ENCODE measurements around the gene RGS9.
"Not testable (repeated sequence)": the region's sequence is repeated elsewhere in the genome, so short reads cannot be mapped to it uniquely, and the experiment has no call there.

RGS9 gene

DNA sequence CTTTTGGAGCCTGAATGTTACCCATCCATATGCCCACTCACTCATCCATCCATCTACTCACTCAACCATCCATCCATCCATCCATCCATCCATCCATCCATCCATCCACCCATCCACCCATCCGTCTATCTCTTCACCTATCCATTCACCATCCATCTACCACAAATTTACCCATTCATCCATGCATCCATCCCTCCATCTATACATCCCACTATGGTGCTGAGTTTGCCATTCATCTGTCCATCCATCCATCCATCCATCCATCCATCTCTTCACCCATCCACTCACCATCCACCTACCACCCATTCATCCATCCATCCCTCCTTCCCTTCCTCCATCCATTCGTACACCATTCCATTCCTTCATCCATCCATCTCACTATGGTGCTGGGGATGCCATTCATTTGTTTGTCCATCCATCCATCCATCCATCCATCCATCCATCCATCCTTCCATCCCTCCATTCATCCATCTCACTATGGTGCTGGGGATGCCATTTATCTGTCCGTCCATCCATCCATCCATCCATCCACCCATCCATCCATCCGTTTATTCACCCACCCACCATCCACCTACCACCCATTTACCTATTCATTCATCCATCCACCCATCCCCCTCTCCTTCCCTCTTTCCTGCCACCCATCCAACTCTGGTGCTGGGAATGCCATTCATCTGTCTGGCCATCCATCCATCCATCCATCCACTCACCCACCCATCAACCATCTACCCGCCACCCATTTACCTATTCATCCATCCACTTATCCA, 39.7 kb downstream of the RGS9 start:
- Histone ChIP-seq H3K27me3 (ENCODE audit: control insufficient read depth, insufficient read depth, low read length) (no peaks in the 10 kb centered on the region), H3K36me3 (ENCODE audit: control insufficient read depth, insufficient read depth, low read length) (no peaks in the 10 kb centered on the region), H3K9me3 (ENCODE audit: control insufficient read depth, low read length) (no peaks in the 10 kb centered on the region), H3K4me2 (ENCODE audit: low read length) (no peak overlapping the region), H3K79me2 (no peaks in the 10 kb centered on the region), H3K4me3 (ENCODE audit: low read depth, low read length) (no peak overlapping the region), H3K9ac (no peak overlapping the region), H3K27ac (no peak overlapping the region), H3K4me1 (peaks cover 10% of the 10 kb centered on the region), H2AFZ (no peak overlapping the region)
- TF ChIP-seq CTCF (IDR thresholded peaks at IDR 0.05), result no peak

GRCh38 chr17:65177901-65178300, 40.7 kb downstream of the RGS9 start:
- Histone ChIP-seq H3K27ac (no peak overlapping the region), H3K4me3 (ENCODE audit: low read depth, low read length) (no peak overlapping the region), H3K4me2 (ENCODE audit: low read length) (no peak overlapping the region), H3K9ac (no peak overlapping the region), H2AFZ (no peak overlapping the region), H3K79me2 (no peaks in the 10 kb centered on the region), H3K4me1 (peaks cover 9% of the 10 kb centered on the region), H3K9me3 (ENCODE audit: control insufficient read depth, low read length) (no peaks in the 10 kb centered on the region), H3K36me3 (ENCODE audit: control insufficient read depth, insufficient read depth, low read length) (no peaks in the 10 kb centered on the region), H3K27me3 (ENCODE audit: control insufficient read depth, insufficient read depth, low read length) (no peaks in the 10 kb centered on the region)
- TF ChIP-seq CTCF (IDR thresholded peaks at IDR 0.05), result no peak

- not testable (repeated sequence) for H2AFZ ChIP-seq; H3K4me2 ChIP-seq (ENCODE audit: low read length); H3K9ac ChIP-seq; H3K27me3 ChIP-seq (ENCODE audit: control insufficient read depth, insufficient read depth, low read length); H3K27ac ChIP-seq; H3K79me2 ChIP-seq; H3K4me1 ChIP-seq; H3K4me3 ChIP-seq (ENCODE audit: low read depth, low read length); H3K9me3 ChIP-seq (ENCODE audit: control insufficient read depth, low read length); H3K36me3 ChIP-seq (ENCODE audit: control insufficient read depth, insufficient read depth, low read length)
These were observed 43.1 kb downstream of the RGS9 start for GRCh38 chr17:65180276-65180675.

- not testable (repeated sequence) for H3K9me3 ChIP-seq (ENCODE audit: control insufficient read depth, low read length); H3K27ac ChIP-seq; H3K9ac ChIP-seq; H3K27me3 ChIP-seq (ENCODE audit: control insufficient read depth, insufficient read depth, low read length); H3K4me2 ChIP-seq (ENCODE audit: low read length); H2AFZ ChIP-seq; H3K4me3 ChIP-seq (ENCODE audit: low read depth, low read length); H3K79me2 ChIP-seq; H3K36me3 ChIP-seq (ENCODE audit: control insufficient read depth, insufficient read depth, low read length); H3K4me1 ChIP-seq
These were observed 43.6 kb downstream of the RGS9 start for GRCh38 chr17:65180752-65181236.

GRCh38 chr17:65181237-65182061, 44.3 kb downstream of the RGS9 start:
- Histone ChIP-seq H3K9ac (no peak overlapping the region), H3K4me1 (no peaks in the 10 kb centered on the region), H3K27ac (no peak overlapping the region), H3K79me2 (no peaks in the 10 kb centered on the region), H3K4me3 (ENCODE audit: low read depth, low read length) (no peak overlapping the region), H2AFZ (no peak overlapping the region), H3K36me3 (ENCODE audit: control insufficient read depth, insufficient read depth, low read length) (no peaks in the 10 kb centered on the region), H3K9me3 (ENCODE audit: control insufficient read depth, low read length) (no peaks in the 10 kb centered on the region), H3K4me2 (ENCODE audit: low read length) (no peak overlapping the region), H3K27me3 (ENCODE audit: control insufficient read depth, insufficient read depth, low read length) (no peaks in the 10 kb centered on the region)
- TF ChIP-seq CTCF (IDR thresholded peaks at IDR 0.05), result no peak

Data from parathyroid adenoma (tissue), 2 donors.